Measurements from ENCODE around the gene VPS13A. TPM values are rescaled to one million over a fixed set of nuclear protein-coding genes. Genes with fewer than 3 reads are reported as not detected.
"Not testable (repeated sequence)": the region's sequence is repeated elsewhere in the genome, so short reads cannot be mapped to it uniquely, and the experiment has no call there.

Gene VPS13A
- total RNA-seq, 1 donor from 2014 or later, result 124 TPM

- DNase-seq (ENCODE audit: low spot score), result no peak
Measured at GRCh38 chr9:77183581-77183980, 6.2 kb downstream of the VPS13A start.

- no peak for DNase-seq (ENCODE audit: low spot score)
Measured at GRCh38 chr9:77188242-77188641, 10.9 kb downstream of the VPS13A start.

DNA sequence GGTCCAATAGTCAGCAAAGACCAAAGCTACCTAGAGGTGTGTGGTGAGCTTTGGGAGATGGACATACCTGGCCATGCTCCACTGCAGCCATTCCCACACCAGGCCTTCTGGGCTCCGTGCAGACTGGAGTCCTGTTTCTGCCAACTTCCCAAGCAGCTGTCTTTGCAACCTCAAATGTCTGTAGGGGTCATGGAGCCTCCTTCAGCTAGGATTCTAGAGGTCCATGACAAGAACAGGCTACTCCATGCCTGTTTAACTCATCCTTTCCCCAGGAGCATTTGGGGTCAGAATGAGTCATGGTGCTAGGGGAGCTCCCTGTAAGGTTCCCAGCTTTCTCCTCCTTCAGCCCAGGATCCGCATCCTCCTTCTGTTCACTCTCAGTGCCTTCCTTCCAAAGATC is 17.1 kb downstream of the VPS13A start:
- no peak for DNase-seq (ENCODE audit: low spot score)

GRCh38 chr9:77210116-77210515 is 32.8 kb downstream of the VPS13A start:
- no peak for DNase-seq (ENCODE audit: low spot score)

GRCh38 chr9:77211561-77211960 is 34.2 kb downstream of the VPS13A start:
- DNase-seq (ENCODE audit: low spot score), result no peak

GRCh38 chr9:77212801-77213200 is 35.5 kb downstream of the VPS13A start:
- DNase-seq (ENCODE audit: low spot score), result no peak

GRCh38 chr9:77215874-77216273 is 38.5 kb downstream of the VPS13A start:
- peak; percentile 39 for DNase-seq (ENCODE audit: low spot score)

GRCh38 chr9:77218612-77219011 is 41.3 kb downstream of the VPS13A start:
- DNase-seq (ENCODE audit: low spot score), result peak; percentile 66

DNA sequence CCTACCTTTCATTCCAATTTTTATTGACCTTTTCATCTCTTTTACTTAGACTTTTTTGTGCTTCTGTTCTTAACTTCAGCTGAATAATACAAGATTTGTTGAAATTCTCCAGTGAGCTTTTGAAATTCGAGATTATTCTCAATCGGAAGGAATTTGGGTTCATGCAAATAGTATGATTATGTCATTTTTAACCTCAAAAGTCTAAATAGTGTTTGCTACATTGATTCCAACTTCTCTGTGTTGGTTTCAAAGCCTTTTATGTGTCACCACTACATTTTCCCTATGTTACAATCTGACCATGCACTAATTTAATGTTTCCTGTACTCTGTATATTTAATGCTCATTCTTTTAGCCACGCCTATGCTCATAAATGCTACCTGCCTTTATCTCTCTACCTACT is 44.1 kb downstream of the VPS13A start:
- no peak for DNase-seq (ENCODE audit: low spot score)

DNA sequence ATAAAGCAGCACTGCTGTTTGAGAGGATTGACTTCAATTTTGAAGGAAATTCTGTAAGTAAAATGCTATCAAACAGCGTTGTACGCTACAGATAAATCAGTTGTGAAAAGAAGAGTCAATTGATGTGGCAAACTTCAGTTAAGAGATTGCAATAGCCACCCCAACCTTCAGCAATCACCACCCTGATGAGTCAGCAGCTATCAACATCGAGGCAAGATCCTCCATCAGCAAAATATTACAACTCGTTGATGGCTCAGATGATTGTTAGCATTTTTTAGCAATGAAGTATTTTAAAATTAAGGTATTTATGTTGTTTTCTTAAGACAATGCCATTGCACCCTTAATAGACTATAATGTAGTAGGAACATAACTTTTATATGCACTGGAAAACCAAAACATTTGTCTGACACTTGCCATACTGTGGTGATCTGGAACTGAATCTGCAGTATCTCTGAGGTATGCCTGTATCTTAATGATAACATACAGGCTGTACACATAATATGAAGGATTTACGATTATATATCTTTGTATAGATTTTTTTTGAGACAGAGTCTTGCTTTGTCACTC is 47.5 kb downstream of the VPS13A start:
- DNase-seq (ENCODE audit: low spot score), result no peak

DNA sequence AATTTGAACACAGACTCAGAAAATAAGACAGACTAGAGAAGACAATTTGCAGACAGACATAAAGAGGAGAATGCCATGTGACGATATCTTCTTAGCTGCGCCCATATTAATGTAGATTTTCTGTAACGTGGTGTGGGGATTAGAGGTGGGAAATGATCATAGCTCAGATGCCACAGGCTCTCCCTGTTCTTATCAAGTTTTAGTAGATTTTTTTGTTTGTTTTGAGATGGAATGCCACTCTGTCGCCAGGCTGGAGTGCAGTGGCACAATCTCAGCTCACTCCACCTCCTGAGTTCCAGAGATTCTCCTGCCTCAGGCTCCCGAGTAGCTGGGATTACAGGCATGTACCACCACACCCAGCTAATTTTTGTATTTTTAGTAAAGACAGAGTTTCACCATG is 59.4 kb downstream of the VPS13A start:
- no peak for DNase-seq (ENCODE audit: low spot score)

DNA sequence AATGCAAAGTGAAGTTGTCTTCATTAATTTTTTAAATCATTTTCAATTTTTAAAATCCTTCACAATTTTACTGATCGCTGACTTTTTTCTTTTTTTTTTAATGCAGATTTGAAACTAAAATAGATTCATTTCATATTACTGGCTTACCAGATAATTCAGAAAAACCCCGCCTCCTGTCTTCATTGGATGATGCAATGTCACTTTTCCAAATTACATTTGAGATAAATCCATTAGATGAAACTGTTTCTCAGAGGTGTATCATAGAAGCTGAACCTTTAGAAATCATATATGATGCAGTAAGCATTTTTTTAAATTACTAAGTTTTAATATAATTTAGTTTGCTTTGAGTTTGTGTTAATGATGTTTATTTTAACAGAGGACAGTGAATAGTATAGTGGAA is 60.6 kb downstream of the VPS13A start:
- no peak for DNase-seq (ENCODE audit: low spot score)

DNA sequence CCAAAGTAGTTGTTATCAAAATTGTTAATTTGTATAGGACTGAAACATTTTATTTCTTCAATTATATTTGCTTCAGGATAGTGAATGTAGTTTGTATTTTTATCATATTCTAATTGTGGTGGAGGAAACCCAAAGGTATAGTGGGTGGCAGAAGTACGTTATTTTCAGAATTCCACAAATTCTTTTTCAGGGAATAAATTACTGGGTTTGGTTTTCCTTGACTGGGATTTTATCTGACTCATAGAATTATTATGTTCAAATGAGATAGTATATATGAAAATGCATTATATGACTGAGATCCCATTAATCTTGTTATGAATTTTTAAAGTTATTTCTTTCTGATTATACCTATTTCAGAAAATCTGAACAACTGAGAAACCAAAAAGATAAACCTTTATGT is 73.7 kb downstream of the VPS13A start:
- DNase-seq (ENCODE audit: low spot score), result no peak

DNA sequence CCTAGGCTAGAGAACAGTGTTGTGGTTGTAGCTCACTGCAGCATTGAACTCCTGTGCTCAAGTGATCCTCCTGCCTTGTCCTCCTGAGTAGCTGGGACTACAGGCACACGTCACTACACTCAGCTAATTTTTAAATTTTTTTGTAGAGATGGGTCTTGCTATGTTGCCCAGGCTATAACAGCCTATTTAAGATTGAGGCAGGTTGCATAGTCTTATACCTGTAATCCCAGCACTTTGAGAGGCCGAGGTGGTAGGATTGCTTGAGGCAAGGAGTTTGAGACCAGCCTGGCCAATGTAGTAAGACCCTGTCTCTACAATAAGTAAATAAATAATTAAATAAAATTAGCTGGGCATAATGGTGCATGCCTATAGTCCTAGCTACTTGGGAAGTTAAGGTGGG is 79.9 kb downstream of the VPS13A start:
- no peak for DNase-seq (ENCODE audit: low spot score)

DNA sequence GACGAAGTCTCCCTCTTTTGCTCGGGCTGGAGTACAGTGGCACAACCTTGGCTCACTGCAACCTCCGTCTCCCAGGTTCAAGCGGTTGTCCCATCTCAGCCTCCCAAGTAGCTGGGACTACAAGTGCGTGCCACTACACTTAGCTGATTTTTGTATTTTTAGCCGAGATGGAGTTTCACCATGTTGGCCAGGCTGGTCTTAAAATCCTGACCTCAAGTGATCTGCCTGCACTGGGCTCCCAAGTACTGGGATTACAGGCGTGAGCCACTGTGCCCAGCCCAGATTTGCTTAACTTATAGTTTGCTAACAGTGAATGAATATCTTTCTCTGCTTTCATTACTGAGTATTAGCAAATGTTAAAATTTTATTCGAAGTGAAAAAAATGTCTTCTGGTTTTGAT is 84.3 kb downstream of the VPS13A start:
- no peak for DNase-seq (ENCODE audit: low spot score)

DNA sequence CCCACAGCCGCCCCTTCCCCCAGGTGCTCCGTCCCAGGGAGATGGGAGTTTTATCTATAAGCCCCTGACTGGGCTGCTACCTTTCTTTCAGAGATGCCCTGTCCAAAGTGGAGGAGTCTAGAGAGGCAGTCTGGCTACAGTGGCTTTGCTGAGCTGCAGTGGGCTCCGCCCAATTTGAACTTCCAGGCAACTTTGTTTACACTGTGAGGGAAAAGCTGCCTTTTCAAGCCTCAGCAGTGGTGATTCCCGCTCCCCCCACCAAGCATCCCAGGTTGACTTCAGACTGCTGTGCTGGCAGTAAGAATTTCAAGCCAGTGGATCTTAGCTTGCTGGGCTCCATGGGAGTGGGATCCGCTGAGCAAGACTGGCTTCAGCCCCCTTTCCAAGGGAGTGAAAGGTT is 90.4 kb downstream of the VPS13A start:
- not testable (repeated sequence) for DNase-seq (ENCODE audit: low spot score)

DNA sequence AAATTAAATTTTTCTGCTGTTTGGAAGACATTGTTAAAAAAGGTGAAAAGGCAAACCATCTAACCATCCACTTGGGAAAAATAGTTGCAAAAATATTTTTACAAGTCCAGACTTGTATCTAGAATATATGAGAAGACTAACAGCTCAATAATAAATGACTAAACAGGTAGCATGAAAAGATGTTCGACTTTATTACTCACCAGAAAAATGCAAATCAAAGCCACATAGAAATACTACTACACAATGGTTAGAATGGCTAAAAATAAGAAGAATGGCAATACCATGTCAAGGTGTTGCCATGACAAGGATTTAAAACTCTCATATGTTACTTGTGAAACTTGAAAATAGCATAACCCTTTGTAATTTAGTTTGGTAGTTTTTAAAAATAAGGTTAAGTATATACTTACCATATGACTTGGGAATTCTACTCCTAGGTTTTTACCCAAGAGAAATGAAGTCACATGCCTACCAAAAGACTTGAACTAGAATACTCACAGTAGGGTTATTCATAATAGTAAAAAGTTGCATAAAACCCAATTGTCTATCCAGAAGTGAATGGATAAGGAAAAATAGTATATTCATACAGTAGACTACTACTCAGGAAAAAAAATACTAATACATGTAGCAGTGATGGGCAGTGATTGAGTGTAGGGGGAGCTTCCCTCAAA is 93.8 kb downstream of the VPS13A start:
- DNase-seq (ENCODE audit: low spot score), result no peak

DNA sequence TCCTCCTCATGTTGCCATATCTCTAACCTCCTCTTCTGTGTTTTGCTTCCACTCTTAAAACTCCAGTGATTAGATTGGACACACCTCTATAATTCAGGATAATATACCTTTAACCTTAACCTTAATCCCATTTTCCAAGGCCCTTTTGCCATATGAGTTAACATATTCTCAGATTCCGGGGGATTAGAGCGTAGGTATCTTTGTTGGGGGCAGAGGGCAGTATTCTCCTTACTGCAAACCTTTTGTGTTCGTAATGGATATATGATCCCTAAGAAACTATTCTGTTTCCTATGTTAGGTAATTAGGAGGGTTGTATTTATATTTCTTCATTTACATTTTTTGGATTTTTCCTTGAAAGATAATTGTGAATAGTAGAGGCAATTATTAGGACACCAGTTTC is 99.5 kb downstream of the VPS13A start:
- no peak for DNase-seq (ENCODE audit: low spot score)

DNA sequence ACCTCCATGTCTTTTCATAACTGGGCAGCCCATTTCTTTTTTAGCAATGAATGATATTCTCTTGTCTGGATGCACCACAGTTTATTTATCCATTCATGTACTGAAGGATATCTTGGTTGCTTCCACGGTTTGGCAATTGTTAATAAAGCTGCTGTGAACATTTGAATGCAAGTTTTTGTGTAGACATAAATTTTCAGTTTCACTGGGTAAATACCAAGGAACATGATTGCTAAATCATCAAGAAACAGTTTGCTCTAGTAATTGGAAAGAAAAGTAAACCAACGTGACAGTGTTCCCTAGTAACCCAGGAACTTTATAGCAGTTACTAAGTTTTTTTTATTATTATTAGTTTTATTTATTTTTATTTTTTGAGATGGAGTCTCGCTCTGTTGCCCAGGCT is 100.4 kb downstream of the VPS13A start:
- no peak for DNase-seq (ENCODE audit: low spot score)

GRCh38 chr9:77283991-77284390 is 106.7 kb downstream of the VPS13A start:
- DNase-seq (ENCODE audit: low spot score), result no peak

DNA sequence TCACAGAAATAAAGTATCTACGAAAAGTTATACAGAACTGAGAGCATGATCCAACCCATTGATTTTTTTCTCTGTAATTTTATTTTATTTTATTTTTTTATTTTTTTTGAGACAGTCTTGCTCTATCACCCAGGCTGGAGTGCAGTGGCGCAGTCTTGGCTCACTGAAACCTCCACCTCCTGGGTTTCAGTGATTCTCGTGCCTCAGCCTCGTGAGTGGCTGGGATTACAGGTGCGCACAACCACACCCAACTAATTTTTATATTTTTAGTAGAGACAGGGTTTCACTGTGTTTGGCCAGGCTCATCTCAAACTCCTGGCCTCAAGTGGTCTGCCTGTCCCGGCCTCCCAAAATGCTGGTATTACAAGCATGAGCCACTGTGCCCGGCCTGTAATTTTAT is 107.3 kb downstream of the VPS13A start:
- no peak for DNase-seq (ENCODE audit: low spot score)

- DNase-seq (ENCODE audit: low spot score), result no peak
Measured at GRCh38 chr9:77290373-77290772, 113.0 kb downstream of the VPS13A start.

- DNase-seq (ENCODE audit: low spot score), result no peak
Measured at GRCh38 chr9:77291714-77292113, 114.4 kb downstream of the VPS13A start.

DNA sequence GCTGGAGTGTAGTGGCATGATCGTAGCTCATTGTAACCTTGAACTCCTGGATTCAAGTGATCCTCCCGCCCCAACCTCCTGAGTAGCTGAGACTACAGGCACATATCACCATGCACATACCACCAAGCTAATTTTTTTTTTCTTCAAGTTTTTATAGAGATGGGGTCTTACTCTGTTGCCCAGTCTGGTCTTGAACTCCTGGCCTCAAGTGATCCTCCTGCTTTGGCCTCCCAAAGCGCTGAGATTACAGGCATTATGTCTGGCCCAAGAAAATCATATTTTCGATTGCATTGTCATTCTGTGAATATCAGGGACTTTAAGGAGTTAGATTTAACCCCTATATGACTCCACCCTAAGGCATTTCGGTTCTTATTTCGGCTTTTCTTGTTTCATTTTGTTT is 116.6 kb downstream of the VPS13A start:
- no peak for DNase-seq (ENCODE audit: low spot score)
